Gastrocnemius medialis (tissue), 4 donors: ENCODE results near the gene WDFY3.

Experiments used
- POLR2A ChIP-seq, 2 donors: fragments of 450-650 bp; IDR thresholded peaks; one replicate each; pipeline ENCODE4 v1.6.1; 2017; ENCODE audit warnings: antibody characterized with exemption in 2 of 2, mild to moderate bottlenecking in 2 of 2, moderate library complexity in 2 of 2
- TF ChIP-seq, protein P1 (sequence below), 5 experiments: fragments of 450-650 bp in 3 of 5; fragments of 200-600 bp in 2 of 5; sonication (generic) in 2 of 5; IDR thresholded peaks in 4 of 5; conservative IDR thresholded peaks in 1 of 5; 1 replicate in 4 of 5; 2 replicates in 1 of 5; pipeline ENCODE4 v1.5.1; 2016 to 2019; ENCODE audit warnings: antibody characterized with exemption in 5 of 5, mild to moderate bottlenecking in 3 of 5, moderate library complexity in 3 of 5

DNA sequence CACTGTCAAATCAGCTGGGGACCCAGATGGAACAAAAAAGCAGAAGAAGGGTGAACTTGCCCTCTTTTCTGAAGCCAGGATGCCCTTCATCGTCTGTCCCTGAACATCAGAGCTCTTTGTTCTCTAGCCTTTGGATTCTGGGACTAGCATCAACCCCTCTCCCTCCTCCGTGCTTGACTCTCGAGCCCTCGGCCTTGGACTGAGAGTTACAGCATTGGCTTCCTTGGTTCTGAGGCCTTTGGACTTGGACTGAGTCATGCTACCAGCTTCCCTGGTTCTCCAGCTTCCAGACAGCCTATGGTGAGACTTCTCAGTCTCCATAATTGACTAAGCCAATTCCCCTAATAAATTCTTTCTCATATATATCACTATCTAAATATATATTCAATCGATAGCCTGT lies 38.4 kb downstream of the WDFY3 start:
- TF ChIP-seq, protein P1, sequence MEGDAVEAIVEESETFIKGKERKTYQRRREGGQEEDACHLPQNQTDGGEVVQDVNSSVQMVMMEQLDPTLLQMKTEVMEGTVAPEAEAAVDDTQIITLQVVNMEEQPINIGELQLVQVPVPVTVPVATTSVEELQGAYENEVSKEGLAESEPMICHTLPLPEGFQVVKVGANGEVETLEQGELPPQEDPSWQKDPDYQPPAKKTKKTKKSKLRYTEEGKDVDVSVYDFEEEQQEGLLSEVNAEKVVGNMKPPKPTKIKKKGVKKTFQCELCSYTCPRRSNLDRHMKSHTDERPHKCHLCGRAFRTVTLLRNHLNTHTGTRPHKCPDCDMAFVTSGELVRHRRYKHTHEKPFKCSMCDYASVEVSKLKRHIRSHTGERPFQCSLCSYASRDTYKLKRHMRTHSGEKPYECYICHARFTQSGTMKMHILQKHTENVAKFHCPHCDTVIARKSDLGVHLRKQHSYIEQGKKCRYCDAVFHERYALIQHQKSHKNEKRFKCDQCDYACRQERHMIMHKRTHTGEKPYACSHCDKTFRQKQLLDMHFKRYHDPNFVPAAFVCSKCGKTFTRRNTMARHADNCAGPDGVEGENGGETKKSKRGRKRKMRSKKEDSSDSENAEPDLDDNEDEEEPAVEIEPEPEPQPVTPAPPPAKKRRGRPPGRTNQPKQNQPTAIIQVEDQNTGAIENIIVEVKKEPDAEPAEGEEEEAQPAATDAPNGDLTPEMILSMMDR (IDR thresholded peaks at IDR 0.05 in 4 of 5, conservative IDR thresholded peaks at IDR 0.05 in 1 of 5) = no peak
- TF ChIP-seq POLR2A (IDR thresholded peaks at IDR 0.05) = no peak
